HG02678 (cell line): Measurements from ENCODE around the gene AAK1.
"Not testable (repeated sequence)": the region's sequence is repeated elsewhere in the genome, so short reads cannot be mapped to it uniquely, and the experiment has no call there.

Experiments
- ATAC-seq: cut with Tn5 transposase; IDR thresholded peaks from one replicate; pipeline ENCODE4 v1.9.1; 2021; ENCODE audit warnings: mild to moderate bottlenecking, moderate library complexity; ENCODE audit not compliant: unreplicated experiment

AAK1 gene

DNA sequence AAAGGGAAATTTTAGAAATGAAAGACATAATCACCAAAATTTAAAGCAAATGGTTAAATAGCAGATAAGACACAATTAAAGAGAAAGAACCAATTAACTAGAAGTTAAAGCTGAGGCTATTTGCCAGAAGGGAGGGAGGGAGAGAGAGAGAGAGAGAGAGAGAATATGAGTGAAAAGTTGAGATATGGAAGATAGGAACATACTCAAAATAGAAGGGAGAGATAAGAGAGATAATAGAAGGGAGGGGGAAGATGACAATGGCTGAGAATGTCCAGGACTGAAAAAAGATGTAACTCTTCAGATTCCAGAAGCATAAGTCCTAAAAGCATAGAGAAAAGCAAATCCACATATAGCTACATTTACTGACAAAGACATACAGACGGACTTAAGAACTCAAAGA is 17.1 kb upstream of the AAK1 start:
- ATAC-seq: no peak

DNA sequence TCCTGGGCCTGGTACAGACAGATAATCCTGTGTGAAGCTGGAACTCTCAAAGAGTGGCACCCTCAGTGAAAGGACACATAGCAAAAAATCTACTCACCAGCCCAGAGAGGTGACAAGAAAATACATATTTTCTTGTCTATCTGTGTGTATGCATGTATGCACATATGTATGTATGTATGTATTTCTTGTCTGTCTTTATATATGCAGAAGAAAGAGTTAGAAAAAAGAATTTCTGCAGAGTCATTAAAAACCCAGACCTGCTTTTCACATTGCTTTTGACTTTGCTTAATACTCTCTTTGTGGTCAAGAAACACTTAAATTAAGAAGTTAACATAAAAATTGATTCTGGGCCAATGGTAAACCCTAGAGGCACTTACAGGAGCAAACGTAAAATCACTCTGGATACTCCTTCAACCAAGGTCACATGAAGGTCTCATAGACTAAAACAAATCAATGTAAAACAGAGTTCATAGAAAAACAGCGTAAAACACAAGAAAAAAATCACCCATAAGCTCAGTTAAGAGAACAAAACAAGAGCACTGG is 16.5 kb upstream of the AAK1 start:
- no peak for ATAC-seq

DNA sequence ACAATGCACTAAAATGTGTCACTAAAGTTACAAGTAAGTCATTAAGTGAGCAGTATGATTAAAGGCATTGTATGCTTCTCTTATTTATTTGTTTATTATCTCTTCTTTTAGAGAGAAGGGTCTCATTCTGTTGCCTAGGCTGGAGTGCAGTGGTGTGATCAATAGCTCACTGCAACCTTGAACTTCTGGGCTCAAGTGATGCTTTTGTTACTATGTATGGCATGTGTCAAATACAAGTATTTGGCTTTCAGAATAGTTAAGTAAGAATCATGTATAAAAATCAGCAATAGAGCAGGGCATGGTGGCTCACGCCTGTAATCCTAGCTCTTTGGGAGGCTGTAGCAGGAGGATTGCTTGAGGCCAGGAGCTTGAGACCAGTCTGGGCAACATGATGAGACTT is 15.8 kb upstream of the AAK1 start:
- no peak for ATAC-seq

- no peak for ATAC-seq
Measured at GRCh38 chr2:69652206-69652605, 8.7 kb upstream of the AAK1 start.

DNA sequence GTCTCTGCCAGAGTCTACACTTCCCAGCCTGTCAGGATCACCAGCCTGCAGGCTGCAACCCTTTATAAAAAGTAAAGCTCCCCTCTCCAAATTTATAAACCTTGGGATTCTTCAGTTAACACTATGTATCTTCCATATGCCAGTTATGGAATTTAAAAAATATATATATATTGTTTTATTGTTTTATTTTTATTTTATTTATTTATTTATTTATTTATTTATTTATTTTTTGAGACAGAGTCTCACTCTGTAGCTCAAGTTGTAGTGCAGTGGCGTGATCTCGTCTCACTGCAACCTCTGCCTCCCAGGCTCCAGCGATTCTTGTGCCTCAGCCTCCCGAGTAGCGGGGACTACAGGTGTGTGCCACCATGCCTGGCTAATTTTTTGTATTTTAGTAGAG is 3.7 kb upstream of the AAK1 start:
- not testable (repeated sequence) for ATAC-seq

GRCh38 chr2:69646714-69647113 is 3.2 kb upstream of the AAK1 start:
- ATAC-seq: no peak

DNA sequence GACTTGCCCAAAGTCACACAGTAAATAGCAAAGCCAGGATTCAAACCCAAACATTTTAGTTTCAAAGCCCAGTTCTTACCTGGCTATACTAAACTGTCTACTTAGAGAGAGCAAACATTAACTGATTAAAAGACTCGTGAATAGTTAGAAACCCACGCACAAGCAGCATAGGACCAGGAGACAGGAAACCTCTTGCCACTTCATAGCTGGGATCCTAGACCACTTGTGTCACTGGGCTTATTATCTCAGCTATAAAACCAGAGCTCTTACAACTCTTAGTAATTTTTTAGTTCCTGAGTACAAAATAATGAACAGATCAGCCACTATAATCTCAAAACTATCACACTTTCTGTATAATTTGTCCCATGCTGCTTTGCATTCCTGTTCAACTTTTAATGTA is 2.4 kb upstream of the AAK1 start:
- ATAC-seq: no peak

DNA sequence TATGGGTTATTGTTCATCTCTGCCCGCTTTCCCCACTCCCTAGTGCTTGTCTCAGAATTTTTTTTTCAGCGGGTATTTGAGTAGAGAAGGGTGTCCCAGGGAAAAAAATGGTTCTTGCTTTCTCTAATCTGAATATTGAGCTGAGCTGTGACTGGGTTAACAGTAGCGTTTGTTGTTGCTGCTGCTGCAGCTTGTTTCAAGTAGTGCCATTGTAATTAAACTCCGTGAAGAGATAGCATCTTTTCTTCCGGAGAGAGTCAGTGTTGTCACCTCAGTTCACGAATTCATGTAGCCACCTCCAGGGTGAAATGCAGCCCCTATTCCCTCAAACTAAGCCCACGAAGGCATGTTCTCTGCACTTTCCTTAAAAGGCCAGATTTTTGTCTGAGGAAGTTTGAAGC is 1.5 kb upstream of the AAK1 start:
- ATAC-seq: no peak

DNA sequence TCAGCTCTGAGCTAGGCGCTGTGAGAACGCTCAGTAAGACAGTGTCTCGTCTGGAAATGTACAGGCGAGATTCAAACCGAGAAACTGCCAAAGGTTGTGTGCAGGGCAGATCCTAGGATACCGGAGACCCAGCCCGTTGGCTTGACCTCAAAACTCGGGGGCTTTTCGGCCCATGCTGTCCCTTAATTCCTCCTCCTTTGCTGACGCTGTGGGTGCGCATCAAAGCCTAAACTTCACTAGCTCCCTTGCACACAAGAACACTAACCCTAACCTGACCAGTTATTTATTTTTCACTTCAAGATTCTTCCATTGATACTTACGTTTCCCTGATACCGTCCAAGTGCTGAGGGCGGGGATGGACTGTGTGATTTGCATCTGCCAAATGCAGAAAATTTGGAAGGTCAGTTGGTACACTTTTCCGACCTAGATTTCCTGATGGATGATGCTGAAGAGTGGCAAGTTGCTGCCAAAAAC is 1.0 kb upstream of the AAK1 start:
- no peak for ATAC-seq

DNA sequence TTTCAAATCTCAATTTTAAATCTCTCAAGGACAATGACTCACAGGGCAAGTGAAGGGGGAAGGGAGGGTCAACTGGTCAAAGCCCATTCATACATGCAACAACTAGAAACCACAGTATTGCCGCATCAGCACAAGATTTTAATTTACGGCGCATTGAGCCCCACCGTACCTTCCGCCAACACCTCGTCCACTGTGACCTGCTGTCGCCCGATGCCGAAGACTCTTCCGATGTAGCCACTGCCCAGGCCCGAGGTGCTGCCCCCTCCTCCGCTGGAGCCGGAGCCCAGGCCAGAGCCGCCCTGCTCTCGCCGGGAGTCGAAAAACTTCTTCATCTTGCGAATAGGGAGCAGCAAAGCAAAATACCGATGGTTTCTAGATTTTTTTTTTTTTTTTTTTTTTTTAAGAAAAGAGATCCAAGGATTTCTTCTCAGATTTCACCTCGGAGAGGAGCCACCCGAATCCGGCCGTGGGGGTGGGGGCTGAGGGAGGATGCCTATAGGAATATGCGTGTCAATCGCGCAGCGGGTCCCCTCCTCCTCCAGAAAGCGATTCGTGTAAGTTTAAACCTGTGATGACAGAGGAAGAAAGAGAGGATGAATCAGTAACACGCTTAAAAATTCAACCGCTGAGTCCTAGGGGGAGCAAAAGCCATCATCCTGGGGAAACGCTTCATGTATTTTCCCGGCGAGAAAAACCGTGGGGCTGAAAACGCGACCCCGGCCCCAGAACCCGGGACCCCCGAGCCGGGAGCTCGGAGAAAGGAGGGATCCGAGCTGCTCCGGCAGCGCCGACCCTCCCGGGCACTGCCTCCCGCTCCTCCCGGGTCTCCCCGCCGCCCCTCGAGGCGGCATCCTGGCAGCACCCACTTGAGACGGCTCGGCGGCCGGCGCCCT is 584 bp downstream of the AAK1 start:
- no peak for ATAC-seq

- ATAC-seq: no peak
Measured at GRCh38 chr2:69641887-69642708, 1.4 kb downstream of the AAK1 start.

- no peak for ATAC-seq
Measured at GRCh38 chr2:69641471-69641870, 2.1 kb downstream of the AAK1 start.

DNA sequence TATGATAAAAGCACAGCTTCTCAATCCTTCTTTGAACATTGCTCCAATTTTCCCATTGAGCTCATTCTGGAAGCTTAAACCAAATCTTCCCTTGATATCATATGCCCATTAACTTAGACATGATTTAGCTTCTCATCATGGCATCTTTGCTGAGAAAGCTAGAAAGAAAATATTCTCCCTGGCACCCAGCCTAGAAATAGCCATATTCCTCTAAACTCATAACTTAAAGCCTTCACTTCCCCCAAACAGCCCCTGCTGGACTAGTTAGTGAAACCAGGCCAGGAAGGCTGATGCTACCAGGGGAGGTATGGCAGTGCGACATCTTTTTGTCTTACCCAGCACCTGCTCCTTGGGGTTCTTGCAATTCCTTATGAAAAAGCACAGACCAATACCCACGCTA is 4.3 kb downstream of the AAK1 start:
- no peak for ATAC-seq

DNA sequence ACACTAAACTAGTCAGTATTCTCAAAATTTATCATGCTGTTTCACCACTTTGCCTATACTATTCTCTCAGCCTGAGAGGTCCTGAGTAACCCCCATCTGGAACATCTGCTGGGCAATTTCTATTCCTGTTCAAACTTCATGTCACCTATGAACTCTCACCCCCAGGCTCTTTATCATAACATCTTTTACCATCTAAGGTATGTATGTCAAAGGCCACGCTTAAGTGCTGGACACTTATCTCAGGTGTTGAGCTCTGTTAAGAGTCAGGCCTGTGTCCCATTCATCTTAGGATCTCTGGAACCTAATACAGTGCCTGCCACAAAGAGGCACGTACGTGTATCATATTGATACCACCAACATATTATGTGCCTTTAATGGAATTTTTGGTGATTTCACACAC is 4.9 kb downstream of the AAK1 start:
- no peak for ATAC-seq

DNA sequence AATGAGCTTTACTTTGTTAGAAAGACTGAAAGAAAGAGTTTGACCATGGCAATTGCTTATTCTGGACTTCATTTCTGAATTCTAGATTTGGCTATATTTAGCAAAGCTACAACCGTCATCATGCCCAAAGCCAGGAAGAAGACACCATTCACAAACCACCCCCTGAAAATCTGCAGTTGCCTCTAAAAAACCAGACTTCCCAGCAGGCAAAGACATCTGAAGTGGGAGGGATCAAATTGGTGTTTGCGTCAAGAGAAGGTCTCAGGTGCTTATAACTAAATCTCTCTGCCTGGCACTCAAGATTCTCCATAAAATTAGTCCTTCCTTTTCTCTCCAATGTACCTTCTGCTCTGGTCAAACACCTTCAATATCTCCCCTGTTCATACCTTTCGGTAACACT is 5.6 kb downstream of the AAK1 start:
- no peak for ATAC-seq

- ATAC-seq: no peak
Measured at GRCh38 chr2:69636395-69636794, 7.1 kb downstream of the AAK1 start.

GRCh38 chr2:69635432-69635831 is 8.1 kb downstream of the AAK1 start:
- no peak for ATAC-seq

- ATAC-seq: no peak
Measured at GRCh38 chr2:69634196-69634821, 9.2 kb downstream of the AAK1 start.

DNA sequence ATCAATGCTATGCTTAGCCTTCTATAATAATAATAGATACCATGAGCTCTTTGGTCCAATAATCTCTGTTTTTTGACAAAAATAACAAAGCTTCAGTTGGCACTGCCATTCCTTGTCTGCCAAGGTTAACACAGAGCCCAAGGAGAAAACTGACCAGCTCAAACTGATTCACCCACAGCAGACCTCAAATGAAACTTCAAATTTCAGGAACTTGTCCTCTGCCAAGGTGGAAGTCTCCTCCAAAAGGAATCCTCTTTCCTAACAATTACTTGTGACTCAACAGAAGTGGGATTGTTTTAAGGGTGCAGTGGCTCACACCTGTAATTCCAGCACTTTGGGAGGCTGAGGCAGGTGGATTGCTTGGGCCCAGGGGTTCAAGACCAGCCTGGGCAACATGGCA is 12.1 kb downstream of the AAK1 start:
- ATAC-seq: no peak

GRCh38 chr2:69629921-69630608 is 13.5 kb downstream of the AAK1 start:
- no peak for ATAC-seq
